B cell (primary cell): ENCODE results near the gene PIWIL4. TPM values are rescaled to one million over a fixed set of nuclear protein-coding genes. Genes with fewer than 3 reads are reported as not detected.

Experiments
- ATAC-seq: fragments of 200-7000 bp; cut with Tn5 transposase; one replicate; pipeline ENCODE4 v1.10.0; 2021; ENCODE audit warnings: low read depth, mild to moderate bottlenecking, moderate number of reproducible peaks, moderate library complexity
- CTCF ChIA-PET: fragments of 350-600 bp; sonication (Branson Sonifier 250); formaldehyde crosslinking; loops from one replicate; lab custom pipeline; 2021; ENCODE audit warnings: antibody characterized with exemption, inconsistent platforms; lab: Charles Lee
- POLR2A ChIA-PET: fragments of 350-600 bp; sonication (Branson Sonifier 250); formaldehyde crosslinking; loops from one replicate; lab custom pipeline; 2021; ENCODE audit warnings: antibody characterized with exemption; lab: Charles Lee
- DNase-seq: peaks from one replicate; pipeline ENCODE4 v3.0.0; 2013
- H2AFZ ChIP-seq: 2 replicates; pipeline ENCODE4 v1.6.1; 2012; ENCODE audit warnings: mild to moderate bottlenecking, low read depth, low read length; ENCODE audit not compliant: insufficient read depth, poor library complexity, severe bottlenecking
- H3K27ac ChIP-seq, 2 donors: 1 replicate in 1 of 2; 2 replicates in 1 of 2; pipeline ENCODE4 v1.5.1; 2012 to 2013; ENCODE audit warnings: low read length in 2 of 2, mild to moderate bottlenecking in 2 of 2, moderate library complexity in 1 of 2
- H3K27me3 ChIP-seq, 4 experiments: fragments of 200-600 bp in 1 of 4; sonication (generic) in 1 of 4; replicated peaks in 1 of 4; 1 replicate in 2 of 4; 2 replicates in 2 of 4; pipeline versions ENCODE4 v1.6.1 to v1.7.0; 2013 to 2016; ENCODE audit warnings: low read length in 3 of 4, mild to moderate bottlenecking in 2 of 4, mixed read lengths in 1 of 4, moderate library complexity in 1 of 4; ENCODE audit not compliant: insufficient read depth in 4 of 4, control insufficient read depth in 3 of 4; ENCODE audit errors: control extremely low read depth in 1 of 4
- H3K36me3 ChIP-seq, 2 experiments: replicated peaks in 1 of 2; 1 replicate in 1 of 2; 2 replicates in 1 of 2; pipeline versions ENCODE4 v1.6.1 to v1.7.1; 2013; ENCODE audit warnings: low read length in 1 of 2; ENCODE audit not compliant: insufficient read depth in 2 of 2, control insufficient read depth in 1 of 2; ENCODE audit errors: control extremely low read depth in 1 of 2, extremely low read depth in 1 of 2
- H3K4me1 ChIP-seq, 2 donors: fragments of 200-600 bp in 1 of 2; sonication (generic) in 1 of 2; 1 replicate in 1 of 2; 2 replicates in 1 of 2; pipeline versions ENCODE4 v1.5.1 to v1.6.1; 2013 to 2017; ENCODE audit warnings: low read length in 2 of 2; ENCODE audit not compliant: control insufficient read depth in 2 of 2, insufficient read depth in 2 of 2
- H3K4me2 ChIP-seq: replicated peaks from 2 replicates; pipeline ENCODE3; 2012; ENCODE audit warnings: mild to moderate bottlenecking, low read depth, low read length; ENCODE audit not compliant: poor library complexity, severe bottlenecking
- H3K4me3 ChIP-seq, 5 experiments: fragments of 200-600 bp in 1 of 5; sonication (generic) in 1 of 5; 1 replicate in 3 of 5; 2 replicates in 2 of 5; pipeline versions ENCODE4 v1.5.1 to v1.7.0; 2011 to 2016; ENCODE audit warnings: low read length in 4 of 5, mild to moderate bottlenecking in 4 of 5, low read depth in 2 of 5, control low read depth in 1 of 5, moderate library complexity in 1 of 5; ENCODE audit not compliant: insufficient read depth in 1 of 5; ENCODE audit errors: control extremely low read depth in 1 of 5, extremely low read depth in 1 of 5
- H3K79me2 ChIP-seq: fragments of 200-600 bp; sonication (generic); one replicate; pipeline ENCODE4 v1.6.0; 2016; ENCODE audit warnings: low read length; ENCODE audit not compliant: control insufficient read depth, insufficient read depth
- H3K9ac ChIP-seq: fragments of 200-600 bp; sonication (generic); 2 replicates; pipeline ENCODE4 v1.6.1; 2017; ENCODE audit warnings: mild to moderate bottlenecking, low read length, moderate library complexity
- H3K9me3 ChIP-seq, 3 donors: one replicate each; pipeline versions ENCODE4 v1.6.1 to v1.7.1; 2013; ENCODE audit warnings: low read length in 2 of 3; ENCODE audit not compliant: control insufficient read depth in 2 of 3, insufficient read depth in 1 of 3; ENCODE audit errors: control extremely low read depth in 1 of 3
- H4K20me1 ChIP-seq: 2 replicates; pipeline ENCODE4 v1.6.0; 2012; ENCODE audit warnings: mild to moderate bottlenecking, low read length; ENCODE audit not compliant: insufficient read depth, control insufficient read depth, poor library complexity, severe bottlenecking
- H3K27ac Mint-ChIP-seq: one replicate; pipeline ENCODE4 v1.8.0; 2021; ENCODE audit warnings: mixed read lengths
- H3K27me3 Mint-ChIP-seq: one replicate; pipeline ENCODE4 v1.8.0; 2021; ENCODE audit warnings: mixed read lengths
- H3K4me1 Mint-ChIP-seq: one replicate; pipeline ENCODE4 v1.8.0; 2021; ENCODE audit warnings: mixed read lengths
- H3K4me3 Mint-ChIP-seq: one replicate; pipeline ENCODE4 v1.8.0; 2021; ENCODE audit warnings: mixed read lengths
- H3K9me3 Mint-ChIP-seq: one replicate; pipeline ENCODE4 v1.8.0; 2022; ENCODE audit warnings: mixed read lengths; ENCODE audit not compliant: insufficient read depth
- CTCF ChIP-seq: fragments of 200-600 bp; IDR thresholded peaks from one replicate; pipeline ENCODE4 v1.8.0; 2022; ENCODE audit warnings: antibody characterized with exemption, mild to moderate bottlenecking
- EZH2 ChIP-seq: IDR thresholded peaks from 2 replicates; pipeline ENCODE4 v1.6.1; 2012; ENCODE audit warnings: borderline replicate concordance, low read depth, mild to moderate bottlenecking, moderate library complexity, low read length; ENCODE audit not compliant: insufficient read depth, poor library complexity, severe bottlenecking
- WGBS: methylation state at CpG from one replicate; pipeline ENCODE4 v1.1.5; 2013; ENCODE audit warnings: missing lambda C conversion rate; ENCODE audit not compliant: insufficient coverage; 5-methylcytosine and 5-hydroxymethylcytosine counted together
- intact Hi-C: fragments of 100-400 bp; cut with micrococcal nuclease; formaldehyde crosslinking; loops from one replicate; pipeline ENCODE4 v1.10.0; 2022
- polyA plus RNA-seq: library from polyadenylated mRNA; depleted of rRNA; stranded (reverse); fragments of >200 nt; gene quantifications from 2 replicates; pipeline ENCODE4 v1.2.3, GENCODE V29; 2012
- total RNA-seq, 2 donors: library from RNA; stranded (reverse); fragments of 120-200 nt in 1 of 2; gene quantifications; 1 replicate in 1 of 2; 2 replicates in 1 of 2; pipeline versions ENCODE4 v1.2.3 to v1.2.4, GENCODE V29; 2013 to 2022

Gene PIWIL4
- total and polyA plus RNA-seq, 2 donors (not counting 1 experiment from before 2014, with no cell fraction given): 0.67 to 1.4 TPM

- H3K4me1 Mint-ChIP-seq: peaks cover 23% of the 10 kb centered on the region
- Histone ChIP-seq H3K27ac (peak overlapping the region in 1 of 2 donors; percentile 84), H3K27me3 (no peaks in the 10 kb centered on the region), H3K4me2 (peak overlapping the region; percentile 90), H2AFZ (peak overlapping the region; percentile 98), H3K9ac (peak overlapping the region; percentile 84), H3K9me3 (peaks cover 0 to 3% (median 0%) of the 10 kb centered on the region in 3 donors), H3K4me3 (peak overlapping the region in 4 of 5 experiments; percentile 31 to 79 (median 72)), H3K4me1 (peaks cover 6 to 18% of the 10 kb centered on the region in 2 donors), H4K20me1 (peaks cover 5% of the 10 kb centered on the region), H3K36me3 (no peaks in the 10 kb centered on the region), H3K79me2 (no peaks in the 10 kb centered on the region)
- CTCF ChIA-PET: interaction anchor here (1.1 kb wide), 1 partner anchor 8 kb away, joined by 4 read pairs; no protein-coding TSS in a partner anchor
- intact Hi-C loops: loop anchor here (1.0 kb wide), 1 partner anchor 51 kb away; the partner anchor contains the start of genes ANKRD49 and MRE11
- no peak for TF ChIP-seq EZH2
- TF ChIP-seq CTCF: no peak
- no peaks in the 10 kb centered on the region for H3K27me3 Mint-ChIP-seq
- WGBS: 36% methylated on average over 59 of the region's 59 CpGs
- POLR2A ChIA-PET: no interaction called here
- no peaks in the 10 kb centered on the region for H3K9me3 Mint-ChIP-seq
- ATAC-seq (no peak), DNase-seq (no peak)
- peak overlapping the region; percentile 100 for H3K4me3 Mint-ChIP-seq
- peak overlapping the region; percentile 20 for H3K27ac Mint-ChIP-seq
Observed at GRCh38 chr11:94544646-94545263, 22.4 kb upstream of the PIWIL4 start.
